H9 (cell line): ENCODE results near the gene CC2D2A. TPM values are rescaled to one million over a fixed set of nuclear protein-coding genes. Genes with fewer than 3 reads are reported as not detected.

ENCODE experiments used
- DNase-seq: peaks from one replicate; pipeline ENCODE4 v3.0.0-alpha.2; 2017
- H2AFZ ChIP-seq: one replicate; pipeline ENCODE4 v1.6.1; 2013; ENCODE audit warnings: mild to moderate bottlenecking, low read length, control low read depth, moderate library complexity
- H2AK5ac ChIP-seq: 2 replicates; pipeline ENCODE4 v1.6.1; 2013; ENCODE audit warnings: low read length, control low read depth, mixed read lengths; ENCODE audit not compliant: insufficient read length
- H2BK120ac ChIP-seq: one replicate; pipeline ENCODE4 v1.6.1; 2013; ENCODE audit warnings: low read depth, mild to moderate bottlenecking, low read length, control low read depth, inconsistent platforms; ENCODE audit not compliant: poor library complexity, severe bottlenecking
- H2BK12ac ChIP-seq: 2 replicates; pipeline ENCODE4 v1.6.1; 2013; ENCODE audit warnings: low read length, control low read depth, mixed read lengths, low read depth; ENCODE audit not compliant: insufficient read length
- H2BK15ac ChIP-seq: 2 replicates; pipeline ENCODE4 v1.6.1; 2013; ENCODE audit warnings: low read depth, low read length, control low read depth
- H2BK20ac ChIP-seq: one replicate; pipeline ENCODE4 v1.6.1; 2013; ENCODE audit warnings: low read depth, mild to moderate bottlenecking, low read length, control low read depth, inconsistent platforms; ENCODE audit not compliant: poor library complexity, severe bottlenecking
- H2BK5ac ChIP-seq: 2 replicates; pipeline ENCODE4 v1.6.1; 2013; ENCODE audit warnings: low read length, control low read depth, mixed read lengths; ENCODE audit not compliant: insufficient read length
- H3K14ac ChIP-seq: 2 replicates; pipeline ENCODE4 v1.6.1; 2013; ENCODE audit warnings: low read length, control low read depth; ENCODE audit not compliant: insufficient read depth
- H3K18ac ChIP-seq: 2 replicates; pipeline ENCODE4 v1.6.1; 2013; ENCODE audit warnings: low read depth, mild to moderate bottlenecking, mixed read lengths, low read length, control low read depth; ENCODE audit not compliant: insufficient read length
- H3K23ac ChIP-seq: 2 replicates; pipeline ENCODE4 v1.6.1; 2013; ENCODE audit warnings: low read length, control low read depth, mixed read lengths, low read depth; ENCODE audit not compliant: insufficient read length
- H3K23me2 ChIP-seq: 2 replicates; pipeline ENCODE4 v1.6.1; 2013; ENCODE audit warnings: low read depth, mild to moderate bottlenecking, mixed read lengths, low read length, control low read depth; ENCODE audit not compliant: insufficient read length, poor library complexity, severe bottlenecking
- H3K27ac ChIP-seq: 2 replicates; pipeline ENCODE4 v1.5.1; 2013; ENCODE audit warnings: low read length, control low read depth, mixed read lengths, low read depth; ENCODE audit not compliant: insufficient read length
- H3K27me3 ChIP-seq: 2 replicates; pipeline ENCODE4 v1.6.1; 2013; ENCODE audit warnings: low read length, control low read depth, inconsistent platforms; ENCODE audit not compliant: insufficient read depth
- H3K4ac ChIP-seq: 2 replicates; pipeline ENCODE4 v1.6.1; 2013; ENCODE audit warnings: low read depth, mild to moderate bottlenecking, control low read depth, inconsistent platforms, low read length, moderate library complexity
- H3K4me1 ChIP-seq: 2 replicates; pipeline ENCODE4 v1.6.1; 2013; ENCODE audit warnings: low read length, control low read depth, inconsistent platforms; ENCODE audit not compliant: insufficient read depth
- H3K4me2 ChIP-seq: 2 replicates; pipeline ENCODE4 v1.6.1; 2013; ENCODE audit warnings: low read length, control low read depth, mixed read lengths; ENCODE audit not compliant: insufficient read length, insufficient read depth
- H3K56ac ChIP-seq: 2 replicates; pipeline ENCODE4 v1.6.1; 2013; ENCODE audit warnings: low read depth, mild to moderate bottlenecking, mixed read lengths, low read length, control low read depth; ENCODE audit not compliant: insufficient read length
- H3K79me1 ChIP-seq: 2 replicates; pipeline ENCODE4 v1.6.1; 2013; ENCODE audit warnings: low read depth, mild to moderate bottlenecking, moderate library complexity, low read length, control low read depth, inconsistent platforms; ENCODE audit not compliant: insufficient read depth, poor library complexity, severe bottlenecking
- H3K79me2 ChIP-seq: 2 replicates; pipeline ENCODE4 v1.6.1; 2013; ENCODE audit warnings: low read length, control low read depth, inconsistent platforms; ENCODE audit not compliant: insufficient read depth
- H3K9ac ChIP-seq: 2 replicates; pipeline ENCODE4 v1.6.1; 2013; ENCODE audit warnings: low read length, control low read depth, mixed read lengths; ENCODE audit not compliant: insufficient read length; ENCODE audit errors: extremely low read depth
- H3K9me3 ChIP-seq: one replicate; pipeline ENCODE4 v1.6.1; 2013; ENCODE audit warnings: low read depth, low read length, inconsistent platforms; ENCODE audit not compliant: control insufficient read depth
- H3T11ph ChIP-seq: one replicate; pipeline ENCODE4 v1.6.1; 2013; ENCODE audit warnings: mild to moderate bottlenecking, low read length, control low read depth, inconsistent platforms
- H4K20me1 ChIP-seq: one replicate; pipeline ENCODE4 v1.6.1; 2013; ENCODE audit not compliant: control insufficient read depth, insufficient read length, insufficient read depth
- H4K5ac ChIP-seq: 2 replicates; pipeline ENCODE4 v1.6.1; 2013; ENCODE audit warnings: low read depth, mild to moderate bottlenecking, mixed read lengths, low read length, control low read depth; ENCODE audit not compliant: insufficient read length
- H4K8ac ChIP-seq: replicated peaks from 2 replicates; pipeline ENCODE4 v1.6.1; 2013; ENCODE audit warnings: low read length, control low read depth, mixed read lengths, low read depth; ENCODE audit not compliant: insufficient read length
- H4K91ac ChIP-seq: 2 replicates; pipeline ENCODE4 v1.6.1; 2013; ENCODE audit warnings: low read depth, mild to moderate bottlenecking, moderate library complexity, mixed read lengths, low read length, control low read depth; ENCODE audit not compliant: insufficient read length
- H3K27ac Mint-ChIP-seq, 3 experiments: 2 replicates in 2 of 3; 3 replicates in 1 of 3; pipeline ENCODE4 v1.8.0; 2020 to 2021; ENCODE audit warnings: mixed read lengths in 3 of 3, mild to moderate bottlenecking in 1 of 3, moderate library complexity in 1 of 3
- H3K27me3 Mint-ChIP-seq: 2 replicates; pipeline ENCODE4 v1.8.0; 2021; ENCODE audit warnings: low read depth, mild to moderate bottlenecking, moderate library complexity, mixed read lengths
- H3K36me3 Mint-ChIP-seq, 3 experiments: 2 replicates in 2 of 3; 3 replicates in 1 of 3; pipeline ENCODE4 v1.8.0; 2020 to 2021; ENCODE audit warnings: low read depth in 3 of 3, mixed read lengths in 3 of 3; ENCODE audit not compliant: insufficient read depth in 1 of 3
- H3K4me1 Mint-ChIP-seq, 2 experiments: 2 replicates each; pipeline ENCODE4 v1.8.0; 2020; ENCODE audit warnings: mixed read lengths in 2 of 2
- H3K4me3 Mint-ChIP-seq, 2 experiments: 2 replicates in 1 of 2; 3 replicates in 1 of 2; pipeline ENCODE4 v1.8.0; 2020 to 2021; ENCODE audit warnings: mild to moderate bottlenecking in 2 of 2, mixed read lengths in 2 of 2, moderate library complexity in 1 of 2
- H3K9me3 Mint-ChIP-seq, 2 experiments: 2 replicates in 1 of 2; 3 replicates in 1 of 2; pipeline ENCODE4 v1.8.0; 2020; ENCODE audit warnings: mild to moderate bottlenecking in 2 of 2, mixed read lengths in 2 of 2, moderate library complexity in 1 of 2
- WGBS: extraction: QIAGEN DNeasy Blood & Tissue Kit; methylation state at CpG from one replicate; pipeline ENCODE4 v1.1.7; 2013; ENCODE audit warnings: missing lambda C conversion rate, low lambda C conversion rate, mixed read lengths; ENCODE audit not compliant: insufficient read length; ENCODE audit errors: extremely low coverage; 5-methylcytosine and 5-hydroxymethylcytosine counted together
- total RNA-seq: library from RNA; stranded (reverse); gene quantifications from 2 replicates; pipeline ENCODE4 v1.2.1, GENCODE V29; 2021
- TF ChIP-seq, protein P1 (sequence below): fragments of 200-600 bp; sonication (generic); conservative IDR thresholded peaks from 3 replicates; pipeline ENCODE4 v1.8.0; 2021; ENCODE audit warnings: antibody characterized with exemption, mild to moderate bottlenecking

The CC2D2A gene
- total RNA-seq, 1 experiment from 2014 or later, result 10.4 TPM

DNA sequence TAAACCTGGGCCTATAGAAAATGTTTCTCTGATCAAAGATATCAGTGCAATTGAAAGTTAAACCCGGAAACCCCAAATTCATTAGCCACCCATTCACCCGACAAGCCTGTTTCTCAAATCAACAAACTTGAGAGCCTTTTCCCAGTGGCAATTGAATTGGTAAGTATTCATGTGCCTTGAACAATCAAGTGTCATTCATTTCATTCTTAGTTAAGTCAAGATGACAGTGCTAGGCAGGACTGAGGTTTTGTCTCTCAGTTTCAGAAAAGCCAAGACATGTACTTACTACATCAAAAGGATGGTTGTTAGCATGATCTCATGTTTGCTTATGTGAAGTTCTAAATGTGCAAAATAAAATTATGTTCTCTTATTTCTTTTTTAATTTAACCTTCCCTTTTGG lies 32.3 kb downstream of the CC2D2A start:
- no peak overlapping the region for H3K18ac ChIP-seq
- no peaks in the 10 kb centered on the region for H4K20me1 ChIP-seq
- no peak overlapping the region for H2AK5ac ChIP-seq
- TF ChIP-seq, protein P1, sequence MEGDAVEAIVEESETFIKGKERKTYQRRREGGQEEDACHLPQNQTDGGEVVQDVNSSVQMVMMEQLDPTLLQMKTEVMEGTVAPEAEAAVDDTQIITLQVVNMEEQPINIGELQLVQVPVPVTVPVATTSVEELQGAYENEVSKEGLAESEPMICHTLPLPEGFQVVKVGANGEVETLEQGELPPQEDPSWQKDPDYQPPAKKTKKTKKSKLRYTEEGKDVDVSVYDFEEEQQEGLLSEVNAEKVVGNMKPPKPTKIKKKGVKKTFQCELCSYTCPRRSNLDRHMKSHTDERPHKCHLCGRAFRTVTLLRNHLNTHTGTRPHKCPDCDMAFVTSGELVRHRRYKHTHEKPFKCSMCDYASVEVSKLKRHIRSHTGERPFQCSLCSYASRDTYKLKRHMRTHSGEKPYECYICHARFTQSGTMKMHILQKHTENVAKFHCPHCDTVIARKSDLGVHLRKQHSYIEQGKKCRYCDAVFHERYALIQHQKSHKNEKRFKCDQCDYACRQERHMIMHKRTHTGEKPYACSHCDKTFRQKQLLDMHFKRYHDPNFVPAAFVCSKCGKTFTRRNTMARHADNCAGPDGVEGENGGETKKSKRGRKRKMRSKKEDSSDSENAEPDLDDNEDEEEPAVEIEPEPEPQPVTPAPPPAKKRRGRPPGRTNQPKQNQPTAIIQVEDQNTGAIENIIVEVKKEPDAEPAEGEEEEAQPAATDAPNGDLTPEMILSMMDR, result no peak
- H3K9me3 ChIP-seq, result no peaks in the 10 kb centered on the region
- H2BK120ac ChIP-seq, result no peak overlapping the region
- H2BK15ac ChIP-seq, result no peak overlapping the region
- H3K56ac ChIP-seq, result no peak overlapping the region
- no peaks in the 10 kb centered on the region for H3K79me2 ChIP-seq
- WGBS, result no CpG with 5 or more reads among the region's 2 CpGs
- H3T11ph ChIP-seq, result no peak overlapping the region
- no peak overlapping the region for H3K27ac ChIP-seq
- H2BK20ac ChIP-seq, result no peak overlapping the region
- no peaks in the 10 kb centered on the region for H3K23me2 ChIP-seq
- Mint-ChIP-seq H3K4me3 (no peak overlapping the region), H3K9me3 (peaks cover 0 to 3% of the 10 kb centered on the region in 2 experiments; a peak in 3 of 5 replicates), H3K27ac (no peak overlapping the region), H3K4me1 (peaks cover 11 to 20% of the 10 kb centered on the region in 2 experiments), H3K27me3 (no peaks in the 10 kb centered on the region), H3K36me3 (peaks cover under 1 to 13% (median 1%) of the 10 kb centered on the region in 3 experiments; a peak in 5 of 7 replicates)
- H4K8ac ChIP-seq, result no peak overlapping the region
- no peak overlapping the region for H3K23ac ChIP-seq
- no peak overlapping the region for H2AFZ ChIP-seq
- no peaks in the 10 kb centered on the region for H3K79me1 ChIP-seq
- H3K4ac ChIP-seq, result no peak overlapping the region
- no peak overlapping the region for H2BK12ac ChIP-seq
- H4K5ac ChIP-seq, result no peak overlapping the region
- H3K4me1 ChIP-seq, result peaks cover 5% of the 10 kb centered on the region; the same call in 1 of the 2 replicates
- no peak overlapping the region for H4K91ac ChIP-seq
- H3K14ac ChIP-seq, result no peak overlapping the region
- H3K27me3 ChIP-seq, result no peaks in the 10 kb centered on the region
- no peak overlapping the region for H3K4me2 ChIP-seq
- H3K9ac ChIP-seq, result no peak overlapping the region
- DNase-seq, result no peak
- no peak overlapping the region for H2BK5ac ChIP-seq
